ENCODE data around the gene EMD.

GRCh38 chrX:154402622-154403127 is 23.6 kb downstream of the EMD start:
- TF ChIP-seq CTCF (conservative IDR thresholded peaks at IDR 0.05; ENCODE audit: low read length) (no peak), EZH2phosphoT487 (IDR thresholded peaks at IDR 0.05; ENCODE audit: borderline replicate concordance) (no peak)
